ENCODE data around the gene MACROD2.

The MACROD2 gene

DNA sequence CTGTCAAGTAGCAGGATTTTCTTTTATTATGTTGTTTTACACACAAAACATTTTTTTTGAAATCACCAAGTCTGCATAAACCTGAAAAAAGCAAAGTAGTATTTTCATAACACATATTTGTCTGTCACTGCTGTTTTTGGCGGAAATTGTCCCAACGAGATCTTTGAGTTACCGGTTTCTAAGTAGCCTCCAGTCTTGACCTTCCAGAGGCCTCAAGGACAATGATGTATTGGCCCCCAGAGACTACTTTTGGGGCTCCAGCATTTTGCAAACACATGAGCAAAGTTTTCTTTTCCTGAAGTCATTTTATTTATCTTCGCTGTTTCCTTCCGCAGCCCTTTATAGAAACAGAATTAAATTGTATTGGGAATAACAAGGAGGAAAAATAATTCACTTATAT, 1715.3 kb downstream of the MACROD2 start:
- peaks cover 2% of the 10 kb centered on the region for H3K4me1 Mint-ChIP-seq
- no peak overlapping the region for H3K4me3 Mint-ChIP-seq
- no peaks in the 10 kb centered on the region for H3K9me3 Mint-ChIP-seq
- DNase-seq (ENCODE audit: low spot score in 2 of 2): no peak
- ATAC-seq (ENCODE audit: low read depth): no peak
- peaks cover 2% of the 10 kb centered on the region for H3K27me3 Mint-ChIP-seq
- H3K36me3 Mint-ChIP-seq: no peaks in the 10 kb centered on the region
- no peak overlapping the region for H3K27ac Mint-ChIP-seq

DNA sequence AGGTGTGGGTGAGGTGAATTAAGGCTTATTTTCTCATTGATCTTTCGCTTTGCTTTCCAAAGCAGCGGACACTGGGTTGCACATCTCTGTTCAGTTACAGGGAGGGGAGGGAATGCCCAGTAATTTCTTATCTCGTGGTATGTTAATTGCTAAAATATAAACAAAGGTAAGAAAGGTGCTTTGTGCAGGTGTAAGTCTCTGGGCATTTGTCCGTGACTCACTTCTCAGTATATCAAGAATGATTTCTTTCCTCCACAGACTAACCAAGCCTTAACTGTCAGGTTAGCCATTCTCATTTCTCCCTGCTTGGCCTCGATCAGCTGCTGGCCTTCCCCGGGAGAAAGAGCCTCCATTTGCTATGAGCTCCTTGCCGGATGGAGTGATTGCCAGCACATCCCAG, 1715.9 kb downstream of the MACROD2 start:
- ATAC-seq (ENCODE audit: low read depth) (no peak), DNase-seq (ENCODE audit: low spot score in 2 of 2) (no peak)
- Mint-ChIP-seq H3K27ac (no peak overlapping the region), H3K27me3 (peaks cover 2% of the 10 kb centered on the region), H3K9me3 (no peaks in the 10 kb centered on the region), H3K36me3 (no peaks in the 10 kb centered on the region), H3K4me1 (peaks cover 2% of the 10 kb centered on the region), H3K4me3 (no peak overlapping the region)

DNA sequence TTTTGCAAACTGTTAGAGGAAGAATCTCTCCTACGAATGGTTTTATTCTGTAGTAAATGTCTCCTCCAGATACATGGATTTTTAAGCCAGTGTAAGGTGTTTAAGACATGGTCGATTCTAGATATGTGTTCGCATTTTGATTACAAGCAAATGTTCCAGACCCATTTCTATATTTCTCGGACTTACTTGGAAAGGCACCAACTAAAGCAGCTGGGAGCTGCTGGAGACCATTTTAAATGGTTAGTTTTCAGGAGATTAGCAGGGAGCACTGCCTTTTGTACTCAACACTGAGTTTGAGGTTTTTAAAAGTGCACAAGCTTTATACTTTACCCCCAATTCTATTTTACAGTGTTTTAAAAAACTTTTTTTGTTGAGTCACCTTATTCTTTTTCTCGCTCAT, 1720.9 kb downstream of the MACROD2 start:
- ATAC-seq (ENCODE audit: low read depth): no peak
- no peak overlapping the region for H3K27ac Mint-ChIP-seq
- peaks cover 2% of the 10 kb centered on the region for H3K4me1 Mint-ChIP-seq
- no peaks in the 10 kb centered on the region for H3K9me3 Mint-ChIP-seq
- no peaks in the 10 kb centered on the region for H3K36me3 Mint-ChIP-seq
- no peak overlapping the region for H3K4me3 Mint-ChIP-seq
- H3K27me3 Mint-ChIP-seq: no peaks in the 10 kb centered on the region
- DNase-seq (ENCODE audit: low spot score in 2 of 2): no peak

DNA sequence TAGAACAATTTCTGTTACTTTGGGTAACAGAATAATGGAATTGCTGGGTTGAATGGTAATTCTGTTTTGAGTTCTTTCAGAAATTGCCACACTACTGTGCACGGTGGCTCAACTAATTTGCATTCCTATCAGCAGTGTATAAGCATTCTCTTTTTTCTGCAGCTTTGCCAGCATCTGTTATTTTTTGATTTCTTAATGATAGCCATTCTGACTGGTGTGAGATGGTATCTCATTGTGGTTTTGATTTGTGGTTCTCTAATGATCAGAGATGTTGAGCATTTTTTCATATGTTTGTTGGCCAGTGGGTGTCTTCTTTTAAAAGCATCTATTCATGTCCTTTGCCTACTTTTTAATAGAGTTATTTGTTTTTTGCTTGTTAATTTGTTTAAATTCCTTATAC, 1731.1 kb downstream of the MACROD2 start:
- Mint-ChIP-seq H3K27me3 (no peaks in the 10 kb centered on the region), H3K9me3 (peaks cover 6% of the 10 kb centered on the region), H3K4me3 (no peak overlapping the region), H3K4me1 (no peaks in the 10 kb centered on the region), H3K36me3 (no peaks in the 10 kb centered on the region), H3K27ac (no peak overlapping the region)
- DNase-seq (ENCODE audit: low spot score in 2 of 2) (no peak), ATAC-seq (ENCODE audit: low read depth) (no peak)

DNA sequence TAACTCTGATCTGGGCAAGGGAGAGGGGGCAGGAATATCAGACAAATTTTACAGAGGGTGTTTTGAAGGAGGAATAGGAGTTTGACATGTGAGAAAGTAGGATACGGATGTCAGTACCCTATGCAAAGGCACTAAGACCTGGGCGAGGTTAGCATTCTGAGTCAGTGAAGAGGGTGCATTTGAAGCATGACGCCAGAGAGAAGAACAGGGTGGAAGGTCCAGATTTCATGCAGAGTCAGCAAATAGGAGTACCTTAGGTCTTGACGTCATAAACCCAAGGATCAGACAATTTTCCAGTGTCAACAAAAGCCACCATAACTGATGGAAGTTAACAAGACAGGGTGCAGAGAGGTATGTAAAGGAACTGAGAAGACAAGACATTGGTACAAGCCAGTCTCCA, 1738.7 kb downstream of the MACROD2 start:
- H3K4me1 Mint-ChIP-seq: no peaks in the 10 kb centered on the region
- ATAC-seq (ENCODE audit: low read depth) (no peak), DNase-seq (ENCODE audit: low spot score in 2 of 2) (no peak)
- H3K27ac Mint-ChIP-seq: no peak overlapping the region
- no peak overlapping the region for H3K4me3 Mint-ChIP-seq
- peaks cover 2% of the 10 kb centered on the region for H3K36me3 Mint-ChIP-seq
- peaks cover 2% of the 10 kb centered on the region for H3K27me3 Mint-ChIP-seq
- H3K9me3 Mint-ChIP-seq: no peaks in the 10 kb centered on the region

DNA sequence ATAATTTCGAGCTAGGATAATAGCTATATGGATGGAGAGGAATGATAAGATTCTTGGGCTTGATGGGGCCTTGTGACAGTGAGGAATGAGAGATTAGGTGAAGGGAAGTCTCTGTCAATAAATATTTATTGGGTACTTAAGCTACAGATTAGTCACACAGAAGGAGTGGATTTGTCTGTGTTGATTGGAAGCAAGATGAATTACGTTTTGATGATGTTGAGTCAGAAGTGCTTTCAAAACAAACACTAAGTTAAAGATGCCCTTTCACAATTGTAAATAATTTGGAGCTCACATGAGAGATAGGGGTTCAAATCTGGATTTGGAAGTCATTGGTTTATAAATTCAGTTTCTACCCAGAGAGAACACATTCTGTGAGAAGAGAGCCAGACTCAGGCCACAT, 1743.7 kb downstream of the MACROD2 start:
- H3K9me3 Mint-ChIP-seq: no peaks in the 10 kb centered on the region
- no peak overlapping the region for H3K4me3 Mint-ChIP-seq
- H3K36me3 Mint-ChIP-seq: peaks cover 2% of the 10 kb centered on the region
- H3K27me3 Mint-ChIP-seq: peaks cover 2% of the 10 kb centered on the region
- ATAC-seq (ENCODE audit: low read depth) (no peak), DNase-seq (ENCODE audit: low spot score in 2 of 2) (no peak)
- no peak overlapping the region for H3K27ac Mint-ChIP-seq
- no peaks in the 10 kb centered on the region for H3K4me1 Mint-ChIP-seq

DNA sequence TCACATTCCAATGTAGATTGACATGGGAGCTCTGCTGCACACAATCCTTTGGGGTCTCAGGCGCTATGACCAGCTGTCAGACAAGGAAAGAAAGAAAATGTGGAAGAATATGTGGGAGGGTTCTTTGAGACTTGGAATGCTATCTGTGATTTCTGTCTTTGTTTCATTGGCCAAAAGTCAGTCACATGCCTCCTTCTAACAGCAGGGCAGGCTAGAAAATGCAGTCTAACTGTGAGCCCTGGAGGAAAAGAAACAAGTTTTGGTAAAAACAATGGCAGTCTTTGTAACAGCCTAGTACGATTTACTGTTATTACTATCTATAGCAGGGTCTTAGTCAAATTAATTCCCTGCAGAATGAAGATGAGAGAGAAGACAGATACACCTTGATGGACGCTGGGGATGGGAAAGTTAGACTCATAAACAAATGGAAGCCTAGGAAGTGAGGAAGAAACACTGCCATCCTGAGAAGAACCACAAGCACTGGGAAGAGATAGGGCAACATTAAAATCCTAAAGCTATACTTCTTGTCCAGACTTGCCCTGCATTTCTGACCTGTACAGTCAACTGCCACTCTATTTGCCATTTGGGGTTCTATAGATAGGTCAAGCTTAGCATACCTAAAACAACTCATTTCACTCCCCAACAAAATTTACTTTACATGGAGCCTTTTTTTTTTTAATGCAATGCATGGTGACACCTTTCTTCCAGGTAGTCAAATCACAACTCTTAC, 1744.9 kb downstream of the MACROD2 start:
- no peaks in the 10 kb centered on the region for H3K4me1 Mint-ChIP-seq
- H3K36me3 Mint-ChIP-seq: peaks cover 2% of the 10 kb centered on the region
- ATAC-seq (ENCODE audit: low read depth) (no peak), DNase-seq (ENCODE audit: low spot score in 2 of 2) (no peak)
- peaks cover 2% of the 10 kb centered on the region for H3K27me3 Mint-ChIP-seq
- H3K27ac Mint-ChIP-seq: no peak overlapping the region
- no peaks in the 10 kb centered on the region for H3K9me3 Mint-ChIP-seq
- no peak overlapping the region for H3K4me3 Mint-ChIP-seq

DNA sequence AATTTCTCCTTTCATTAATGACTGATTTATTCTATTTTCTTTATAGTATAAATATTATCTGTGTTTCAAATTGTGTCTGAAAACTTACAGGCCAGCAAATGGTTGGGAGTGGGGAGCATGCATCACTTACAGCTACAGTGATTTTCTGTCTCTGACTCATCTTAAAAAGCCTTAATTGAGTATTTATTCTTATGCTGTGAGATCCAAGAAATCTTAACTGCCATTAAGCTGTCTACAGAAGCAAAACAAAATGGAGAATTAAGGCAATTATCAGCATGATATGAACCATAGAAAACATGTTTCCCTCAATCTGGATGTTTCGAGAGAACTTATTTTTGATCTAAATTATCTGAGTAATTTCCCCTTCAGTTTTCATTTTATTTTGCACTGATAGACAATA, 1746.8 kb downstream of the MACROD2 start:
- no peak for DNase-seq (ENCODE audit: low spot score in 2 of 2)
- ATAC-seq (ENCODE audit: low read depth): no peak
- H3K27me3 Mint-ChIP-seq: no peaks in the 10 kb centered on the region
- H3K27ac Mint-ChIP-seq: no peak overlapping the region
- H3K4me3 Mint-ChIP-seq: no peak overlapping the region
- no peaks in the 10 kb centered on the region for H3K9me3 Mint-ChIP-seq
- H3K4me1 Mint-ChIP-seq: no peaks in the 10 kb centered on the region
- H3K36me3 Mint-ChIP-seq: no peaks in the 10 kb centered on the region

DNA sequence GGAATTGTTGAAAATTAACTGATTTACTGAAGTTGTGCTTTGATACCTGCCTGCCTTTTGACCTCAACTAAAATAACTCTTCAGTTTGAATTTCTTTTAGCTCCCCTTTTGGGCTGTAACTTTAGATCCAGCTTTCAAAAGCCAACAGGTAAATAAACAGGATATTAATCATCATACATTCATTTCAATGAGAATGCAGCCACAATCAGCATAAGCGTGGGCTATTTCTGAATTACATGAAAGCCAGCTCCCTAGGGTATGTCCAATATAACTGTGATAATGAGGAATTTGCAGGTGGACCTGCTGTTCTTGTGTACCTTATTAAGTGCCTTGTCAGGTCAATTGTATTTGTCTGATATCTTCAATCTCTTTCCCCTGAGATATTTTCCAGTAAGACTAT, 1747.3 kb downstream of the MACROD2 start:
- no peak for ATAC-seq (ENCODE audit: low read depth)
- Mint-ChIP-seq H3K27ac (no peak overlapping the region), H3K4me3 (no peak overlapping the region), H3K36me3 (peaks cover 2% of the 10 kb centered on the region), H3K27me3 (no peaks in the 10 kb centered on the region), H3K4me1 (no peaks in the 10 kb centered on the region), H3K9me3 (peaks cover 2% of the 10 kb centered on the region)
- DNase-seq (ENCODE audit: low spot score in 2 of 2): no peak

DNA sequence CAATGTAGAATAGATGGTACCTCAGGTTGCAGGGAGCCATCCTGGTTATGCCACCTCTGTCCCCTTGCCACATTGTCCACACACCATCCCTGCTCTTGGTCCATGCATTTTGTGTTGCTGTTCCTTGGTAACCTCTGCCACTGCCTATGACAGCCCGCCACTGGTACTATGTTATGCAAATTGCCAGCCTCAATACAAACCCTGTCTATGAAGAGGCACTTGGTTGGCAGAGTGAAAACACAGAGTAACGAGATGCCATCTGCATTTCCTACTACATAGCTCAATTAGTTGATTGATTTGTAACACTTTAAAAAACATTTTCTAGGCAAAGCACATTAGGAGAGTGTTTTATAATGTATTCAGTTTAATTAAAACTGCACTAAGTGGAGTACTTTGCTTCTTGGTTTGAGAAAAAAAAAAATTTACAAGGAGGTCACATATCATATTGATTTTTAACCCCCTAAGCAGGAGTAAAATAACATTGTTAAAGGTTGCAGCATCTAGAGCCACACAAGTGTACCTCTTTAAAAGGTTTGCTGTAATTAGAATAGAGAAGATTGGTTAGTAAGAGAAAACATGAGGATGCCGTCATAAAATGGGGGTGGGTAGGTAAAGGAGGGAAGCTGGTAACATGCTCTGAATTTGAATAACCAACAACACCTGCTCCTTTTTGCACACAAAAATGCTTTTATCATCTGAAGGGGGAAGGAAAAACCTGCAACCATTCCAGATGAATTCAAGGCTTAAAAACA, 1760.9 kb downstream of the MACROD2 start:
- peak; percentile 83 for ATAC-seq (ENCODE audit: low read depth)
- H3K36me3 Mint-ChIP-seq: peaks cover 2% of the 10 kb centered on the region
- H3K9me3 Mint-ChIP-seq: no peaks in the 10 kb centered on the region
- DNase-seq (ENCODE audit: low spot score in 2 of 2): peak in 1 of 2 donors; percentile 6
- H3K4me1 Mint-ChIP-seq: peaks cover 16% of the 10 kb centered on the region
- peak overlapping the region; percentile 42 for H3K4me3 Mint-ChIP-seq
- no peaks in the 10 kb centered on the region for H3K27me3 Mint-ChIP-seq
- H3K27ac Mint-ChIP-seq: peak overlapping the region; percentile 83

DNA sequence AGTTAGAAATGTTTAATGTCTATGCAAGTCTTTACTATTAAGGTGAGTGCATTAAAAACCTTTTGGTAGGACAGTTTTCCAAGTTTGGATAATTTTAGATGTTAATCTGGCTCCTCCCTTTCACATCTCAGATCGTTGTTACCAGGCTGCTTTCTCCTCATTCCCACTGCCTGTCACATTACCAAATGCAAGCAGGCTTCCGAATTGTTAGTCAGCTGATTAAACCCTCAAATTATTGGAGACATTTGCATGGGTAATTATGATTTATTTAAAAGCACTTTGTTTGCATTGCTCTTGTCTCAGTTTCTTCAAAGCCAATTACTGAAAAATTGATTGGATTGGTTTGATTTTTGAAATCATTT, 1761.4 kb downstream of the MACROD2 start:
- no peaks in the 10 kb centered on the region for H3K9me3 Mint-ChIP-seq
- H3K4me1 Mint-ChIP-seq: peaks cover 16% of the 10 kb centered on the region
- no peaks in the 10 kb centered on the region for H3K27me3 Mint-ChIP-seq
- no peak for DNase-seq (ENCODE audit: low spot score in 2 of 2)
- peak overlapping the region; percentile 83 for H3K27ac Mint-ChIP-seq
- peak overlapping the region; percentile 42 for H3K4me3 Mint-ChIP-seq
- H3K36me3 Mint-ChIP-seq: peaks cover 2% of the 10 kb centered on the region
- ATAC-seq (ENCODE audit: low read depth): no peak

DNA sequence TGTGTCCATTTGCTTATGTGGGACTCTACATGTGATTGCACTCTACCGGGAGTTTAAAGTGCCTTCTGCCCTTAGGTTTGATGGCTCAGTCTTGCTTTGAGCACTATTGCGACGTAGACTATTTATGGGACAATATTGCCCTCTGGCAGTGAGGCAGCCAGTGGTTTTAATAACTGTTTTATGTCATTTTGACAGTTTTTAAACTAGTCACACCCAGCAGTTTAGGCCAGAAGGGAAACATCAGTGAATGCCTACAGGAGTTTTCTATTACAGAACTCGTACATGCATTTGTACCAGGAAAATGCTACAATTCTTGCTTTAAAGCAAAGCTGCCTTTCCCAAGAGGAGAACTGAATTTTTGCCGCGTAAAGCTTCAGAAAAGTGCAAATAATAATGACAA, 1764.3 kb downstream of the MACROD2 start:
- no peaks in the 10 kb centered on the region for H3K9me3 Mint-ChIP-seq
- H3K4me1 Mint-ChIP-seq: peaks cover 16% of the 10 kb centered on the region
- no peak overlapping the region for H3K4me3 Mint-ChIP-seq
- ATAC-seq (ENCODE audit: low read depth): no peak
- H3K27ac Mint-ChIP-seq: no peak overlapping the region
- H3K27me3 Mint-ChIP-seq: no peaks in the 10 kb centered on the region
- peaks cover 2% of the 10 kb centered on the region for H3K36me3 Mint-ChIP-seq
- DNase-seq (ENCODE audit: low spot score in 2 of 2): no peak

DNA sequence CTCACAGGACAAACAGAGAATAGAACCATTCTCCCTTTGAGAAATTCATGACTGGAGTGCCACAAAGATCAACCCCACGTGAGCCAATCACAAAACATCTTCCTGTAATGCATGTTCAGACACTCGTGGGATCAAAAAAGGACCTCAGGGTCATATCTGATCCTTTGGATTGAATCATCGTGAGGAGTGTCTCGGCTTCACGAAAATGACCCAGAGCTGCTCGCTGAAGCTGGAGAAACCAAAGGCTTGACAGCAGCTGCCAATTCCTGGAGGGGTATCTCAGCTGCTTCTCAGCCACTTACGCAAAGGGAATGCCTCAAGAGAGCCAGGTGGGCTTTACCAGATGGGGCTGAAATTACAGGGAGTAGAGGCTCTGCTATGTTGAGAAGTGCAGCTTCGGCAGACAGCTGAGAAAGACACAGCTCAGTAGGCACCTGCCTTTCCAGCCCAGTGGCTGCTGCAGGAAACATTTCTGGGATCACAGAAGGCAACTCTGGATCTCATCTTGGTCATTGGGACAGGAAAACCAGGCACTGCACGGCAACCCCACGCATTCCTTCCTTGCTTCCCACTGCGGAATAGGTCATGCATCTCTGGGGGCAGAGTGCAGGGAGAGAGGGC, 1764.8 kb downstream of the MACROD2 start:
- H3K27me3 Mint-ChIP-seq: no peaks in the 10 kb centered on the region

DNA sequence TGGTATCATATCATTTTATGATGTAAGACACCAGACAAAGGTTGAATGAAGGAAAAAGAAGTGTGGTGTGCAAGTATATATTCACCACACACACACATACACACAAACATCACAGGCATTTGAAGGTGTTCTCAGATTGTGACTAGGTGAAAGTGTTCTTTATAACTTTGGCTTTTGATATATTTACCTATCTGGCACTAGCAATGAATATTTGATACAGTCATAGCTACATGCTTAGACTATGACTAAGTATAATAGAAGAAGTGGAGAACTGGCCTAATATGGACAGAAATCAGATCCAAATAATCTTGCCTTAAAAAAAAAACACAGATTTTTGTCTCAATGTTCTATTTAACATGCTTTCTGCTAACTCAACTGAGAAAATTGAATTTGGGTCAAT, 1768.0 kb downstream of the MACROD2 start:
- Mint-ChIP-seq H3K27ac (no peak overlapping the region), H3K36me3 (no peaks in the 10 kb centered on the region), H3K9me3 (no peaks in the 10 kb centered on the region), H3K4me3 (no peak overlapping the region), H3K27me3 (no peaks in the 10 kb centered on the region), H3K4me1 (peaks cover 7% of the 10 kb centered on the region)
- DNase-seq (ENCODE audit: low spot score in 2 of 2): no peak
- ATAC-seq (ENCODE audit: low read depth): no peak

More for the DNA sequence above, 1764.8 kb downstream of the MACROD2 start:
- DNase-seq (ENCODE audit: low spot score in 2 of 2) (no peak), ATAC-seq (ENCODE audit: low read depth) (no peak)
- Mint-ChIP-seq H3K9me3 (no peaks in the 10 kb centered on the region), H3K4me3 (no peak overlapping the region), H3K27ac (no peak overlapping the region), H3K4me1 (peaks cover 19% of the 10 kb centered on the region), H3K36me3 (peaks cover 2% of the 10 kb centered on the region)
